ENCODE results near the gene OXLD1. TPM values are rescaled to one million over a fixed set of nuclear protein-coding genes. Genes with fewer than 3 reads are reported as not detected.

OXLD1 gene
- total and polyA plus RNA-seq, 10 of the 15 experiments (the other 5 are each of a cell fraction or from before 2014, with no cell fraction given), result 4.6 to 89.5 (median 39.8) TPM

DNA sequence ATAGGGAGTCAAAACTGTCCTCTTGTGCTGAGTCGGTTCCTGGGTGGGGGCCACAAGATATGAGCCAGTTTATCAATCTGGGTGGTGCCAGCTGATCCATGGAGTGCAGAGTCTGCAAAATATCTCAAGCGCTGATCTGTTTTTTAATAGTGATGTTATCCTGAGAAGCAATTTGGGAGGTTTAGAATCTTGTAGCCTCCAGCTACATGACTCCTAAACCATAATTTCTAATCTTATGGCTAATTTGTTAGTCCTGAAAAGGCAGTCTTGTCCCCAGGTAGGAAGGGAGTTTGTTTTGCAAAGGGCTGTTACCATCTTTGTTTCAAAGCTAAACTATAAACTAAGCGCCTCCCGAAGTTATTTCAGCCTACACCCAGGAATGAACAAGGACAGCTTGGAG lies 27.7 kb downstream of the OXLD1 start:
- intact Hi-C loops (cut with micrococcal nuclease; ENCODE audit: unreplicated experiment), result no loop called here
- POLR2A ChIA-PET, result interaction anchor here (0.7 to 1.4 kb wide), 3 partner anchors 9 to 84 kb away, joined by 4 to 9 read pairs (median 4); no protein-coding TSS in a partner anchor
- H3K4me2 ChIP-seq (ENCODE audit: control insufficient read depth, insufficient read depth), result no peak overlapping the region
- H3K27ac ChIP-seq (ENCODE audit: control insufficient read depth, insufficient read depth), result no peak overlapping the region
- H4K20me1 ChIP-seq (ENCODE audit: control insufficient read depth, insufficient read depth), result no peaks in the 10 kb centered on the region
- RAD21 ChIA-PET (ENCODE audit: unreplicated experiment), result interaction anchor here (1.3 kb wide), 1 partner anchor 27 kb away, joined by 3 read pairs; no protein-coding TSS in a partner anchor
- WGBS (ENCODE audit: insufficient coverage, insufficient replicate concordance, low lambda C conversion rate, missing lambda C conversion rate), result 77% methylated on average over 4 of the region's 4 CpGs
- no peak for FAIRE-seq
- peaks cover 4% of the 10 kb centered on the region for H3K4me1 ChIP-seq (ENCODE audit: control insufficient read depth, insufficient read depth, low read length)
- H3K9ac ChIP-seq (ENCODE audit: control insufficient read depth, insufficient read depth, low read length), result no peak overlapping the region
- no peaks in the 10 kb centered on the region for H3K27me3 ChIP-seq (replicated peaks in 1 of 2; ENCODE audit: control insufficient read depth in 2 of 2, insufficient read depth in 2 of 2, low read length in 1 of 2)
- CTCF ChIA-PET, result interaction anchor here (0.6 kb wide), 1 partner anchor 84 kb away, joined by 3 read pairs; no protein-coding TSS in a partner anchor
- no TSS peak for BruUV-seq (replicated peaks)
- H3K9me3 ChIP-seq (replicated peaks; ENCODE audit: control insufficient read depth, insufficient read depth, low read length), result no peaks in the 10 kb centered on the region
- no peak overlapping the region for H2AFZ ChIP-seq (ENCODE audit: control insufficient read depth, low read depth, low read length)
- in situ Hi-C loops (cut with MboI), result no loop called here
- no peak for TF ChIP-seq ATF7 (IDR thresholded peaks at IDR 0.05; ENCODE audit: low read depth)
- no peak for TF ChIP-seq POLR2A (IDR thresholded peaks at IDR 0.05; ENCODE audit: low read depth, low read length)
- TF ChIP-seq CHD4 (IDR thresholded peaks at IDR 0.05), result no peak
- TF ChIP-seq NR2F1 (conservative IDR thresholded peaks at IDR 0.05), result no peak
- TF ChIP-seq JUNB (IDR thresholded peaks at IDR 0.05), result no peak
- no peak for TF ChIP-seq EP300 (IDR thresholded peaks at IDR 0.05; ENCODE audit: borderline replicate concordance in 1 of 2, control insufficient read depth in 1 of 2, low read depth in 2 of 2, low read length in 2 of 2)
- no peaks in the 10 kb centered on the region for H3K36me3 ChIP-seq (ENCODE audit: control insufficient read depth in 2 of 2, insufficient read depth in 2 of 2, low read length in 1 of 2)
- no peak overlapping the region for H3K4me3 ChIP-seq
- DNase-seq (ENCODE audit: low read depth, low spot score), result no peak
- SMC1A ChIA-PET (ENCODE audit: uncharacterized antibody, unreplicated experiment), result interaction anchor here (1.0 kb wide), 1 partner anchor 20 kb away, joined by 3 read pairs; no protein-coding TSS in a partner anchor
- no peak for ATAC-seq
- peaks cover 27% of the 10 kb centered on the region for H3K79me2 ChIP-seq (ENCODE audit: control insufficient read depth, insufficient read depth, low read length)

DNA sequence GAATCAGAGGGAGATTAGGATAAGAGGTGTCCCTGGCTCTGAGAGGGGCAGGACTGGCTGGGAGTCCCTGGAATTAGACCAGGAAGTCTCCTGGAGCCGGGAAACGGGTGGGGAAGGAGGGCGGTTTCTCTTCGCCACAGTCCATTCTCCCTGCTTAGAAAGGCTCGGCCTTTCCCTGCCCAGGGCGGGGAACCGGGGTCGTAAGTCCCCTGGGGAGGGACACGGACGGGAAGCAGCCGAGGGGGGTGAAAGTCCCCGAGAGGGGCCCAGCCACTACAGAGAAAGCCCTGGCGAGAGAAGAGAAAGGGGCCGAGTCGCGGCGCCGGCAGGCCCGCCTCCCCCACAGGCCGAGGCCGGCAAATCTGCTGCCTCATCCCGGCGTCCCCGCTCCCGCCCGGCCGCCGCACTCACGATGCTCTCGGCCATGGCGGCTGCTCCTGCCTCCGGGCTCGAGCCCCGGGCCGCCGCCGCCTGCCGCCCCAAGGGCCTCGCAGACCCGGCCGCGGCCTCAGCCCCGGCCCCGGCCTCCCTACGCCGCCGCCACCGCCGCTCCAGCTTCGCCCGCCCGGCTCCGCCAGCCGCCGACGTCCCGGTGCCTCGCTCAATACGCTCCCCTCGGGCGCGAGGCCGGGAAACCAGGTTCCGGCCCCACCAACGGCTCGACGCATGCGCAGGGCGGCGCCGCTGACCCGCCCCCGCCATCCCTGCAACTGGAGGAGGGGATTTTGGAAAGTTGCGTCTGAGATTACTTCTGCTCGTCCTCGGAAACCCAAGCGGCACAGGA lies 29.7 kb downstream of the OXLD1 start, which contains the start of the genes NPLOC4 and TSPAN10:
Gene NPLOC4, minus strand, starts transcription at position 608 of the 784 bp plus-strand sequence. Its CDS starts 182 bp downstream, at position 426.
Gene TSPAN10, plus strand, starts transcription at position 692 of the 784 bp plus-strand sequence. CDS start 5,217 bp downstream, outside the sequence.
- H3K27ac ChIP-seq (ENCODE audit: control insufficient read depth, insufficient read depth), result peak within 1 kb of the TSS; percentile 80
- ChIA-PET RAD21 (ENCODE audit: unreplicated experiment) (no interaction called here), POLR2A (interaction anchor here (0.6 kb wide), 1 partner anchor 31 kb away, joined by 12 read pairs; no protein-coding TSS in a partner anchor), SMC1A (ENCODE audit: uncharacterized antibody, unreplicated experiment) (no interaction called here), CTCF (interaction anchor here (0.6 to 0.7 kb wide), 2 partner anchors 49 to 1640 kb away, joined by 3 to 4 read pairs; no protein-coding TSS in a partner anchor)
- peak within 1 kb of the TSS; percentile 100 for H2AFZ ChIP-seq (ENCODE audit: control insufficient read depth, low read depth, low read length)
- no TSS peak for BruUV-seq (replicated peaks)
- FAIRE-seq (peak; percentile 65), ATAC-seq (peak; percentile 90), DNase-seq (ENCODE audit: low read depth, low spot score) (peak; percentile 49)
- H3K4me1 ChIP-seq (ENCODE audit: control insufficient read depth, insufficient read depth, low read length), result peaks cover 4% of the 10 kb centered on the region
- H3K9ac ChIP-seq (ENCODE audit: control insufficient read depth, insufficient read depth, low read length), result peak within 1 kb of the TSS; percentile 90
- peak within 1 kb of the TSS; percentile 90 for H3K4me3 ChIP-seq
- no peaks in the 10 kb centered on the region for H3K36me3 ChIP-seq (ENCODE audit: control insufficient read depth in 2 of 2, insufficient read depth in 2 of 2, low read length in 1 of 2)
- peaks cover 36% of the 10 kb centered on the region for H3K79me2 ChIP-seq (ENCODE audit: control insufficient read depth, insufficient read depth, low read length)
- no peaks in the 10 kb centered on the region for H3K9me3 ChIP-seq (replicated peaks; ENCODE audit: control insufficient read depth, insufficient read depth, low read length)
- H4K20me1 ChIP-seq (ENCODE audit: control insufficient read depth, insufficient read depth), result no peaks in the 10 kb centered on the region
- H3K4me2 ChIP-seq (ENCODE audit: control insufficient read depth, insufficient read depth), result peak within 1 kb of the TSS; percentile 88
- in situ Hi-C loops (cut with MboI), result no loop called here
- intact Hi-C loops (cut with micrococcal nuclease; ENCODE audit: unreplicated experiment), result loop anchor here (2.0 kb wide), 1 partner anchor 30 kb away; the partner anchor contains the start of genes CCDC137 and OXLD1
- under 1% methylated on average over 45 of the region's 77 CpGs for WGBS (ENCODE audit: insufficient coverage, insufficient replicate concordance, low lambda C conversion rate, missing lambda C conversion rate)
- no peaks in the 10 kb centered on the region for H3K27me3 ChIP-seq (replicated peaks in 1 of 2; ENCODE audit: control insufficient read depth in 2 of 2, insufficient read depth in 2 of 2, low read length in 1 of 2)
- TF ChIP-seq POLR2AphosphoS2 (IDR thresholded peaks at IDR 0.05; ENCODE audit: low read depth, low read length), result peak; percentile 81; the same call in 1 of the 2 replicates
- TF ChIP-seq CHD1 (IDR thresholded peaks at IDR 0.05; ENCODE audit: low read depth, low read length), result no peak
- peak; percentile 84; the same call in 2 of the 3 replicates for TF ChIP-seq POU2F2 (IDR thresholded peaks at IDR 0.05; ENCODE audit: borderline replicate concordance, low read depth, low read length)
- 0 out of 2 replicates have a peak, but pooled peaks have one; percentile 29 for TF ChIP-seq RUNX3 (IDR thresholded peaks at IDR 0.05; ENCODE audit: low read length)
- TF ChIP-seq, protein P1, sequence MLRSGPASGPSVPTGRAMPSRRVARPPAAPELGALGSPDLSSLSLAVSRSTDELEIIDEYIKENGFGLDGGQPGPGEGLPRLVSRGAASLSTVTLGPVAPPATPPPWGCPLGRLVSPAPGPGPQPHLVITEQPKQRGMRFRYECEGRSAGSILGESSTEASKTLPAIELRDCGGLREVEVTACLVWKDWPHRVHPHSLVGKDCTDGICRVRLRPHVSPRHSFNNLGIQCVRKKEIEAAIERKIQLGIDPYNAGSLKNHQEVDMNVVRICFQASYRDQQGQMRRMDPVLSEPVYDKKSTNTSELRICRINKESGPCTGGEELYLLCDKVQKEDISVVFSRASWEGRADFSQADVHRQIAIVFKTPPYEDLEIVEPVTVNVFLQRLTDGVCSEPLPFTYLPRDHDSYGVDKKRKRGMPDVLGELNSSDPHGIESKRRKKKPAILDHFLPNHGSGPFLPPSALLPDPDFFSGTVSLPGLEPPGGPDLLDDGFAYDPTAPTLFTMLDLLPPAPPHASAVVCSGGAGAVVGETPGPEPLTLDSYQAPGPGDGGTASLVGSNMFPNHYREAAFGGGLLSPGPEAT (IDR thresholded peaks at IDR 0.05; ENCODE audit: low read depth), result no peak
- TF ChIP-seq ZNF384 (IDR thresholded peaks at IDR 0.05; ENCODE audit: borderline replicate concordance, low read depth, low read length), result no peak
- TF ChIP-seq SMC3 (IDR thresholded peaks at IDR 0.05; ENCODE audit: borderline replicate concordance, low read length), result peak; percentile 5; the same call in 1 of the 2 replicates
- TF ChIP-seq POLR2A (IDR thresholded peaks at IDR 0.05; ENCODE audit: low read depth, low read length), result peak; percentile 87
- TF ChIP-seq ESRRA (IDR thresholded peaks at IDR 0.05; ENCODE audit: low read length), result no peak; the same call in 1 of the 2 replicates
- TF ChIP-seq TBL1XR1 (IDR thresholded peaks at IDR 0.05; ENCODE audit: low read depth, low read length), result no peak

Data from GM12878 (cell line).